H1 (cell line): ENCODE results near the gene SLC39A10. TPM values are rescaled to one million over a fixed set of nuclear protein-coding genes. Genes with fewer than 3 reads are reported as not detected.

Experiments
- CHD7 ChIP-seq: fragments of 300-600 bp; sonication (generic); IDR thresholded peaks from 2 replicates; pipeline ENCODE4 v1.7.1; 2012; ENCODE audit warnings: low read length, moderate library complexity, mild to moderate bottlenecking, inconsistent platforms; ENCODE audit not compliant: insufficient replicate concordance
- GTF2F1 ChIP-seq: IDR thresholded peaks from 2 replicates; pipeline ENCODE4 v1.6.1; 2012; ENCODE audit warnings: low read depth, low read length, improper control_type of control experiment, borderline replicate concordance
- MAFK ChIP-seq: IDR thresholded peaks from 2 replicates; pipeline ENCODE4 v1.6.1; 2012; ENCODE audit warnings: low read depth, mild to moderate bottlenecking, improper control_type of control experiment, low read length
- RBBP5 ChIP-seq: IDR thresholded peaks from 2 replicates; pipeline ENCODE4 v1.7.1; 2012; ENCODE audit warnings: low read depth, mild to moderate bottlenecking, inconsistent platforms, low read length, moderate library complexity, borderline replicate concordance
- RNF2 ChIP-seq: fragments of 200-900, 300-1000 bp; sonication (generic); IDR thresholded peaks from 2 replicates; pipeline ENCODE4 v1.7.1; 2016; ENCODE audit warnings: borderline replicate concordance, low read depth, mild to moderate bottlenecking, antibody characterized with exemption, low read length; ENCODE audit not compliant: poor library complexity, severe bottlenecking; ENCODE audit errors: missing control alignments
- TAF7 ChIP-seq: optimal IDR thresholded peaks from 2 replicates; pipeline ENCODE3; 2011; ENCODE audit warnings: low read depth, mild to moderate bottlenecking, inconsistent platforms, low read length, moderate library complexity, borderline replicate concordance
- USF2 ChIP-seq: IDR thresholded peaks from 2 replicates; pipeline ENCODE4 v1.6.1; 2011; ENCODE audit warnings: low read length, improper control_type of control experiment
- polyA plus RNA-seq, 7 experiments: library from polyadenylated mRNA; depleted of rRNA in 3 of 7; stranded (reverse) in 5 of 7; unstranded in 2 of 7; fragments of >200 nt in 5 of 7; fragments of 200-250 nt in 2 of 7; gene quantifications; 1 replicate in 5 of 7; 2 replicates in 1 of 7; 4 replicates in 1 of 7; pipeline versions ENCODE4 v1.2.1 to v1.2.3, GENCODE V29; 2011 to 2013; ENCODE audit warnings: missing spikeins in 2 of 7, mixed read lengths in 2 of 7
- total RNA-seq: library from RNA; stranded (reverse); fragmentation: NEBNext Ultra II Directional; extraction: Animal tissue kit (Norgen Biotek cat#: 25700); gene quantifications from 2 replicates; pipeline ENCODE4 v1.2.1, GENCODE V29; 2021

Gene SLC39A10
- total and polyA plus RNA-seq, 2 of the 8 experiments (the other 6 are each of a cell fraction or from before 2014, with no cell fraction given), result 68.1 to 234 TPM

- no peak for TF ChIP-seq CHD7
- TF ChIP-seq RNF2, result no peak
- TF ChIP-seq GTF2F1, result no peak
- no peak for TF ChIP-seq MAFK
- no peak for TF ChIP-seq TAF7
- no peak for TF ChIP-seq USF2
- TF ChIP-seq RBBP5, result no peak
These were observed 716 bp upstream of the SLC39A10 start (continued) for GRCh38 chr2:195656161-195656858.
